Activated CD4-positive, alpha-beta T cell treated with anti-CD3 and anti-CD28 coated beads for 1 hour (primary cell): ENCODE results near the gene SEMA4A.
"Not testable (repeated sequence)": the region's sequence is repeated elsewhere in the genome, so short reads cannot be mapped to it uniquely, and the experiment has no call there.

ENCODE experiments used
- DNase-seq: peaks from one replicate; pipeline ENCODE4 v3.0.0-alpha.2; 2020

The SEMA4A gene

GRCh38 chr1:156162430-156163037 is 9.1 kb downstream of the SEMA4A start:
- no peak for DNase-seq

GRCh38 chr1:156163712-156164111 is 10.3 kb downstream of the SEMA4A start:
- DNase-seq = no peak

GRCh38 chr1:156164125-156164831 is 10.9 kb downstream of the SEMA4A start:
- no peak for DNase-seq

GRCh38 chr1:156165083-156165482 is 11.7 kb downstream of the SEMA4A start:
- no peak for DNase-seq

- DNase-seq = no peak
These were observed 14.2 kb downstream of the SEMA4A start for GRCh38 chr1:156167536-156167935.

- no peak for DNase-seq
These were observed 19.5 kb downstream of the SEMA4A start for GRCh38 chr1:156172696-156173470.

- no peak for DNase-seq
These were observed 23.3 kb downstream of the SEMA4A start for GRCh38 chr1:156176610-156177210.

GRCh38 chr1:156177919-156178654 is 24.7 kb downstream of the SEMA4A start:
- DNase-seq = no peak

- DNase-seq = no peak
These were observed 27.1 kb downstream of the SEMA4A start for GRCh38 chr1:156180471-156180870.

- DNase-seq = not testable (repeated sequence)
These were observed 28.1 kb downstream of the SEMA4A start for GRCh38 chr1:156181391-156181924.

- DNase-seq = not testable (repeated sequence)
These were observed 28.8 kb downstream of the SEMA4A start for GRCh38 chr1:156182010-156182779.

- not testable (repeated sequence) for DNase-seq
These were observed 33.2 kb downstream of the SEMA4A start for GRCh38 chr1:156186347-156187177.

GRCh38 chr1:156190265-156190664 is 36.9 kb downstream of the SEMA4A start:
- DNase-seq = not testable (repeated sequence)

- no peak for DNase-seq
These were observed 38.0 kb downstream of the SEMA4A start for GRCh38 chr1:156191292-156191964.

- DNase-seq = no peak
These were observed 39.8 kb downstream of the SEMA4A start for GRCh38 chr1:156193208-156193487.

- DNase-seq = peak; percentile 95
These were observed 40.3 kb downstream of the SEMA4A start, which contains the start of gene SLC25A44 for GRCh38 chr1:156193488-156194299. SLC25A44 (plus strand) TSS chr1:156194104; CDS start chr1:156199848, 5,744 bp downstream.

GRCh38 chr1:156194300-156194652 is 40.9 kb downstream of the SEMA4A start:
- DNase-seq = no peak

- no peak for DNase-seq
These were observed 42.5 kb downstream of the SEMA4A start for GRCh38 chr1:156195853-156196252.

GRCh38 chr1:156196445-156196844 is 43.1 kb downstream of the SEMA4A start:
- no peak for DNase-seq
